ENCODE measurements around the gene HID1.
"Not testable (repeated sequence)": the region's sequence is repeated elsewhere in the genome, so short reads cannot be mapped to it uniquely, and the experiment has no call there.

GRCh38 chr17:74969501-74969900, 3.1 kb downstream of the HID1 start:
- not testable (repeated sequence) for TF ChIP-seq SUZ12 (IDR thresholded peaks at IDR 0.05; ENCODE audit: extremely low read depth, insufficient read depth, insufficient read length); YY1 (IDR thresholded peaks at IDR 0.05; ENCODE audit: insufficient read depth, insufficient read length); ZNF274 (IDR thresholded peaks at IDR 0.05; ENCODE audit: low read depth, low read length)
